ENCODE results near the gene SMPD1. TPM values are rescaled to one million over a fixed set of nuclear protein-coding genes. Genes with fewer than 3 reads are reported as not detected.
A peak's percentile ranks its signal among the peaks of the same experiment; 100 is the strongest.

Gene SMPD1
- total and polyA plus RNA-seq, 2 of the 4 experiments (the other 2 are of a cell fraction): 19.5 to 108 TPM

GRCh38 chr11:6438979-6439571 is 48.8 kb downstream of the SMPD1 start:
- Histone ChIP-seq H3K9me1 (ENCODE audit: insufficient read depth, low read length) (no peaks in the 10 kb centered on the region), H3K9ac (ENCODE audit: low read depth, low read length) (no peak overlapping the region), H3K9me3 (ENCODE audit: control insufficient read depth, insufficient read depth, low read length) (no peaks in the 10 kb centered on the region), H3K23ac (ENCODE audit: low read depth, low read length) (no peak overlapping the region), H2AFZ (replicated peaks; ENCODE audit: low read length, poor library complexity) (peak overlapping the region; percentile 54), H3K4me1 (ENCODE audit: control insufficient read depth, insufficient read depth, low read length) (no peaks in the 10 kb centered on the region), H3K4ac (ENCODE audit: low read depth, low read length) (no peak overlapping the region), H3K56ac (ENCODE audit: extremely low read depth, insufficient read depth, low read length) (no peak overlapping the region), H2BK15ac (ENCODE audit: low read depth, low read length) (no peak overlapping the region), H3K27me3 (ENCODE audit: control insufficient read depth, insufficient read depth, low read length) (no peaks in the 10 kb centered on the region), H2AK9ac (replicated peaks; ENCODE audit: low read depth, low read length, poor library complexity) (no peak overlapping the region), H2AK5ac (ENCODE audit: low read depth, low read length) (no peak overlapping the region), H4K20me1 (ENCODE audit: insufficient read depth, low read length) (no peaks in the 10 kb centered on the region), H3K27ac (ENCODE audit: insufficient read depth, low read length) (no peak overlapping the region), H2BK120ac (ENCODE audit: low read depth, low read length) (no peak overlapping the region), H3K18ac (ENCODE audit: low read depth, low read length) (no peak overlapping the region), H4K5ac (ENCODE audit: low read depth, low read length) (no peak overlapping the region), H2BK20ac (ENCODE audit: low read depth, low read length) (no peak overlapping the region), H3K36me3 (ENCODE audit: control insufficient read depth, insufficient read depth, low read length) (no peaks in the 10 kb centered on the region), H2BK5ac (ENCODE audit: low read depth, low read length, poor library complexity, severe bottlenecking) (no peak overlapping the region), H3K4me2 (ENCODE audit: low read depth, low read length) (no peak overlapping the region), H3K79me1 (ENCODE audit: low read depth in 1 of 2, low read length in 2 of 2) (no peaks in the 10 kb centered on the region), H3K4me3 (ENCODE audit: insufficient read depth, low read depth, low read length) (no peak overlapping the region), H4K8ac (ENCODE audit: low read depth in 2 of 2, low read length in 2 of 2) (no peak overlapping the region), H4K91ac (ENCODE audit: insufficient read depth, low read depth, low read length) (no peak overlapping the region), H3K14ac (replicated peaks; ENCODE audit: low read depth, low read length) (no peak overlapping the region)
- dilution Hi-C loops (cut with HindIII; ENCODE audit: low sequenced_read_pairs, unreplicated experiment) (no loop called here), in situ Hi-C loops (cut with MboI; ENCODE audit: low sequenced_read_pairs) (no loop called here), intact Hi-C loops (cut with micrococcal nuclease) (loop anchor here (1.0 kb wide), 1 partner anchor 267 kb away; no protein-coding TSS in a partner anchor)
- TF ChIP-seq FOS (IDR thresholded peaks at IDR 0.05; ENCODE audit: low read depth, low read length) (no peak), CTCF (conservative IDR thresholded peaks at IDR 0.05; ENCODE audit: low read depth, low read length) (peak; percentile 61), RAD21 (IDR thresholded peaks at IDR 0.05; ENCODE audit: low read length) (peak; percentile 53), SMC3 (IDR thresholded peaks at IDR 0.05; ENCODE audit: low read depth, low read length) (peak; percentile 63), RCOR1 (IDR thresholded peaks at IDR 0.05; ENCODE audit: insufficient replicate concordance, low read length) (no peak), MXI1 (IDR thresholded peaks at IDR 0.05; ENCODE audit: borderline replicate concordance, low read depth, low read length) (peak; percentile 69; the same call in 1 of the 2 replicates)
- CTCF ChIA-PET: interaction anchor here (0.6 to 2.6 kb wide), 8 partner anchors 12 to 244 kb away, joined by 3 to 19 read pairs (median 3); partner anchors contain the start of gene MRPL17
- WGBS, 2 experiments (ENCODE audit: extremely low coverage in 2 of 2, insufficient read length in 1 of 2): 17% methylated on average over 1 of the region's 1 CpG; no CpG with 5 or more reads in 1 of the 2 experiments
- BruUV-seq (replicated peaks): no TSS peak
- POLR2A ChIA-PET (ENCODE audit: unreplicated experiment): no interaction called here
- peak; percentile 59 for DNase-seq
- peak; percentile 55 for ATAC-seq (ENCODE audit: low read depth)
